Vagina (tissue), 2 donors: ENCODE data around the gene SLC9A9. TPM values are rescaled to one million over a fixed set of nuclear protein-coding genes. Genes with fewer than 3 reads are reported as not detected.

ENCODE experiments used
- DNase-seq, 2 donors: peaks; one replicate each; pipeline ENCODE4 v3.0.0-alpha.2; 2017; ENCODE audit errors: extremely low spot score in 2 of 2
- H3K27ac ChIP-seq: fragments of 200-600 bp; sonication (generic); one replicate; pipeline ENCODE4 v1.5.1; 2019
- H3K27me3 ChIP-seq: fragments of 200-600 bp; sonication (generic); one replicate; pipeline ENCODE4 v1.5.1; 2019
- H3K36me3 ChIP-seq, 2 donors: fragments of 200-600 bp; sonication (generic); one replicate each; pipeline ENCODE4 v1.5.1; 2017 to 2019
- H3K4me1 ChIP-seq: fragments of 200-600 bp; sonication (generic); one replicate; pipeline ENCODE4 v1.5.1; 2019
- H3K4me3 ChIP-seq, 2 donors: fragments of 200-600 bp; sonication (generic); 1 replicate in 1 of 2; 2 replicates in 1 of 2; pipeline ENCODE4 v1.5.1; 2016 to 2019
- H3K9me3 ChIP-seq: fragments of 200-600 bp; sonication (generic); one replicate; pipeline ENCODE4 v1.5.1; 2019
- POLR2A ChIP-seq, 2 donors: fragments of 450-650 bp; IDR thresholded peaks; one replicate each; pipeline ENCODE4 v1.6.1; 2017; ENCODE audit warnings: antibody characterized with exemption in 2 of 2, mild to moderate bottlenecking in 2 of 2, moderate library complexity in 2 of 2
- POLR2AphosphoS5 ChIP-seq, 2 donors: sonication (generic); formaldehyde crosslinking; IDR thresholded peaks; one replicate each; pipeline ENCODE4 v1.9.0; 2017; ENCODE audit warnings: antibody characterized with exemption in 2 of 2, mild to moderate bottlenecking in 2 of 2, low read depth in 1 of 2; ENCODE audit not compliant: insufficient read depth in 1 of 2
- intact Hi-C: fragments of 100-400 bp; cut with DNase I; formaldehyde crosslinking; loops from one replicate; pipeline ENCODE4 v1.15.1; 2023
- total RNA-seq: library from RNA; depleted of rRNA; stranded (reverse); fragments of >200 nt; gene quantifications from one replicate; pipeline ENCODE4 v1.2.3, GENCODE V29; 2016
- TF ChIP-seq, protein P1 (sequence below), 3 experiments: fragments of 450-650 bp in 2 of 3; fragments of 200-600 bp in 1 of 3; sonication (generic) in 1 of 3; IDR thresholded peaks; one replicate each; pipeline ENCODE4 v1.5.1; 2017 to 2019; ENCODE audit warnings: antibody characterized with exemption in 3 of 3, mild to moderate bottlenecking in 2 of 3, moderate library complexity in 2 of 3

Gene SLC9A9
- 30.7 TPM for total RNA-seq

DNA sequence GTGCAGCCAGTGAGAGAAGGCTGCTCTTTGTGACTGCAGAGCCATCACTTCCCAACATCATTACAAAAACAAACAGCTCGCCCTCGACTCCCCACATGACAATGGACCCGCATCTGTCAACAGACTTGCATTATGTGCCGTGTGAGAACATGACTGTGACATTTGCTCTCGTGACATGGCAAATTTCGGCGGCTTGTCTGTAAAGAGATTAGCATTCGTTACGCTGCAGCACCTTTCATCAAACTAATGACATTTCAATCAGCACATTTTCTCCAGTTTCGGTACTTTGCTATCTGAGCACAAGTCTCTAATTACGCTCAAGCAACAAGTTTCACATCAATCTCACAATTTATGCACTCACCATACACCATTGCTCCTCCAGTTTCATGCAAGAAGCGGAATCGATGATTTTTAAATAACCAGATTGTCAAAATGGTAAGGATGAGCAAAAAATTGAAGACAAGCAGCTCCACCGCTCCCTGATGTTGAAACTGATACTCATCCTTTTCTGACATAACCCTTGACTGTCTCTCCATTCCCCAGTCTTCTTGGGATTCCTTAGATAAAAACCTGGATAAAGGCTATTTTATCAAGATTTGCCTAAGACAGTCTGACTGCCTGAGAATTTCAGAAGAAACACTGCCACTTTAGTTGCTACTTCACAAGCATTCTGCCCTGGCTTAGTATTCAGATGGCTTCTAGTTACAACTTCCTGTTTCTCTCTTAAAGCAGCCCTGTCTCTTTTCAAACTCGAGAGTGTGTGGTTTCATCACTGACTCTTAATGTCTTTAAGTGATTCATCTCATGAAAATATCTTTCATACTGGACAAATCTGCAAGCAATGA, at the start of gene SLC9A9:
Gene SLC9A9 (minus strand): TSS at position 682 of the 845 bp plus-strand sequence. CDS start 146 bp downstream, at position 536.
- peaks cover 42% of the 10 kb centered on the region for H3K4me1 ChIP-seq
- H3K27ac ChIP-seq, result peak within 1 kb of the TSS; percentile 50
- intact Hi-C loops, result no loop called here

DNA sequence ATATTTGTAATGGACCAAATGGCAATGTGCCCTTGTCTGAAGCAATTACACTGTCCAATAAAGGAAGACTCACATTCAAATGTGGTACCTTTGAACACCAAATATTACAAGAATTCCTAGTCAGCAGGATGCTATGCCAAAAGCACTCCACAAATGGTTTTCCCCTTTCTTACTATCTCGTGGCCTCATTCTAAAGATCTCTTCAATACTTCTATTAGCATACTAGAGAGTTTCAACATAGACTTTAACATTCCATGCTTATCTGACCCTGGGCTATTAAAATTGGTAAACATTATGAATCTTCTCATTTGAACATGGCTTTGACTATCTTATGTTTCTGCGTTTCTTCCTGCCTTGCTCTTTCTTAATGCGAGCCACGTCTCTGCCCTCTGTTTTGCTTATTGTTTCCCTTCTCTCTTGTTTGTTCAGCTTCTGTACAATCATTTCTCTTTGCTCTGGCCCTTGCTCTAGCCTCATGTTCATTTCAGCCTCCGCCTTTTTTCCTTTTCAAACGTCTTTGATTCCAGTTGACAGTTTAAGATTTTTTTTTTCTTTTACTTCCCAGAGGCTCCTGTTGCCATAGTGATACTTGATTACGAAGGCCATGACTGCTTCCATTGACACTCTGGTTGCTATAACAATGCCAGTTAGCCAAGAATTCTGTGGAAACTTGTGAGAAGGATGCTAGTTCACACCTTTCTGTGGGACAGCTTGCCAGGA, 49.5 kb upstream of the SLC9A9 start:
- H3K9me3 ChIP-seq, result no peaks in the 10 kb centered on the region
- intact Hi-C loops, result no loop called here
- DNase-seq, result no peak
- peaks cover 8% of the 10 kb centered on the region for H3K4me1 ChIP-seq
- no peaks in the 10 kb centered on the region for H3K27me3 ChIP-seq
- no peaks in the 10 kb centered on the region for H3K36me3 ChIP-seq
- H3K27ac ChIP-seq, result no peak overlapping the region
- no peak overlapping the region for H3K4me3 ChIP-seq
- TF ChIP-seq POLR2A (IDR thresholded peaks at IDR 0.05) (no peak), POLR2AphosphoS5 (IDR thresholded peaks at IDR 0.05; ENCODE audit: insufficient read depth in 1 of 2, low read depth in 1 of 2) (no peak)
- TF ChIP-seq, protein P1, sequence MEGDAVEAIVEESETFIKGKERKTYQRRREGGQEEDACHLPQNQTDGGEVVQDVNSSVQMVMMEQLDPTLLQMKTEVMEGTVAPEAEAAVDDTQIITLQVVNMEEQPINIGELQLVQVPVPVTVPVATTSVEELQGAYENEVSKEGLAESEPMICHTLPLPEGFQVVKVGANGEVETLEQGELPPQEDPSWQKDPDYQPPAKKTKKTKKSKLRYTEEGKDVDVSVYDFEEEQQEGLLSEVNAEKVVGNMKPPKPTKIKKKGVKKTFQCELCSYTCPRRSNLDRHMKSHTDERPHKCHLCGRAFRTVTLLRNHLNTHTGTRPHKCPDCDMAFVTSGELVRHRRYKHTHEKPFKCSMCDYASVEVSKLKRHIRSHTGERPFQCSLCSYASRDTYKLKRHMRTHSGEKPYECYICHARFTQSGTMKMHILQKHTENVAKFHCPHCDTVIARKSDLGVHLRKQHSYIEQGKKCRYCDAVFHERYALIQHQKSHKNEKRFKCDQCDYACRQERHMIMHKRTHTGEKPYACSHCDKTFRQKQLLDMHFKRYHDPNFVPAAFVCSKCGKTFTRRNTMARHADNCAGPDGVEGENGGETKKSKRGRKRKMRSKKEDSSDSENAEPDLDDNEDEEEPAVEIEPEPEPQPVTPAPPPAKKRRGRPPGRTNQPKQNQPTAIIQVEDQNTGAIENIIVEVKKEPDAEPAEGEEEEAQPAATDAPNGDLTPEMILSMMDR (IDR thresholded peaks at IDR 0.05), result no peak

More for the DNA sequence above, at the start of gene SLC9A9:
- no peak for DNase-seq
- H3K9me3 ChIP-seq, result no peaks in the 10 kb centered on the region
- H3K27me3 ChIP-seq, result no peaks in the 10 kb centered on the region
- H3K36me3 ChIP-seq, result no peaks in the 10 kb centered on the region
- H3K4me3 ChIP-seq, result peak within 1 kb of the TSS; percentile 50 to 61
- TF ChIP-seq POLR2AphosphoS5 (IDR thresholded peaks at IDR 0.05; ENCODE audit: insufficient read depth in 1 of 2, low read depth in 1 of 2), result peak in 1 of 2 donors; percentile 77
- TF ChIP-seq POLR2A (IDR thresholded peaks at IDR 0.05), result no peak
- TF ChIP-seq, protein P1 (IDR thresholded peaks at IDR 0.05), result no peak

DNA sequence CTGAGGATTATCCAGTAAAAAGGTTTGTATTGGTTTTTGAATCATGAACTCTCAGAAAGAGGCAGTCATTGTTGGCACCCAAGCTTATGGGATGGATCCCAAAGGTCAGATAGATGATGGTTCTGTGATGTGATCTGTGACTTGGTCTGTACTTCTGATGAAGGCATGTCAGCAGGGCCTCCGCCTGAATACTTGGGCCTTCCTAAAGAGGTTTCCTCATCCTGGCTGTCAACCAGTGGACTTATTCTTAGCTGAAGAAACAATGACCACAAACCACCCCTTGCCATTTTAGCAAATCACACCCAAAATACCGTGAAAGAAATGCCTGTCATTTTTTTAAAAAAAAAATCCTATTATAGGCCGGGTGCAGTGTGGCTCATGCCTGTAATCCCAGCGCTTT, 48.2 kb upstream of the SLC9A9 start:
- no peak for DNase-seq
- intact Hi-C loops, result no loop called here

DNA sequence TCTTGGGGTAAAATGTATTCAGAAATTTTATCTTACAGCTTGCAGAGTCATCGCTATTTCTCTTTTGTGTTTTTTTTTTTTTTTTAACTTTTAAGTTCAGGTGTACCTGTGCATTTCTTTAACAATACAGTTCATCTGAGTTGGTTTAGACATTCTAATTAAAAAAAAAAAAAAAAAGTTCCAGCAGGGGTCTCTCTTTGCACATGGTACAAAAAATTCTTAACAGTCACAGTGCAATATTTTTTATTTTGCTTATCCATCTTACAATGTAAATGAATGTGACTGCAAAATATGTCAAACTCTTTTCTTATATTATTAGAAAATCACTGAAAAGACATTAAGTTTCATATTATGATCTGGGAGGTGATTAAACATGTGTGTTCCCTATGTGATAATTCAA, 47.5 kb upstream of the SLC9A9 start:
- H3K36me3 ChIP-seq, result no peaks in the 10 kb centered on the region
- TF ChIP-seq POLR2A (IDR thresholded peaks at IDR 0.05), result no peak
- TF ChIP-seq POLR2AphosphoS5 (IDR thresholded peaks at IDR 0.05; ENCODE audit: insufficient read depth in 1 of 2, low read depth in 1 of 2), result no peak
- TF ChIP-seq, protein P1 (IDR thresholded peaks at IDR 0.05), result no peak
- no peaks in the 10 kb centered on the region for H3K27me3 ChIP-seq
- peaks cover 8% of the 10 kb centered on the region for H3K4me1 ChIP-seq
- H3K4me3 ChIP-seq, result no peak overlapping the region
- no peaks in the 10 kb centered on the region for H3K9me3 ChIP-seq
- no peak overlapping the region for H3K27ac ChIP-seq
- no peak for DNase-seq
- intact Hi-C loops, result no loop called here

More for the DNA sequence above, 48.2 kb upstream of the SLC9A9 start:
- no peak for TF ChIP-seq POLR2A (IDR thresholded peaks at IDR 0.05)
- TF ChIP-seq POLR2AphosphoS5 (IDR thresholded peaks at IDR 0.05; ENCODE audit: insufficient read depth in 1 of 2, low read depth in 1 of 2), result no peak
- TF ChIP-seq, protein P1 (IDR thresholded peaks at IDR 0.05), result no peak
- Histone ChIP-seq H3K4me1 (peaks cover 8% of the 10 kb centered on the region), H3K27me3 (no peaks in the 10 kb centered on the region), H3K4me3 (no peak overlapping the region), H3K36me3 (no peaks in the 10 kb centered on the region), H3K27ac (no peak overlapping the region), H3K9me3 (no peaks in the 10 kb centered on the region)
